Stimulated activated CD8-positive, alpha-beta memory T cell treated with anti-CD3 and anti-CD28 coated beads, Interleukin-15, amount 100 ng/mL, for 4 hours (primary cell): ENCODE results near the gene MPZL3.
"Not testable (repeated sequence)": the region's sequence is repeated elsewhere in the genome, so short reads cannot be mapped to it uniquely, and the experiment has no call there.

Experiments used
- DNase-seq, 2 donors: peaks; one replicate each; pipeline ENCODE4 v3.0.0-alpha.2; 2020; ENCODE audit warnings: low read depth in 2 of 2

Gene MPZL3

DNA sequence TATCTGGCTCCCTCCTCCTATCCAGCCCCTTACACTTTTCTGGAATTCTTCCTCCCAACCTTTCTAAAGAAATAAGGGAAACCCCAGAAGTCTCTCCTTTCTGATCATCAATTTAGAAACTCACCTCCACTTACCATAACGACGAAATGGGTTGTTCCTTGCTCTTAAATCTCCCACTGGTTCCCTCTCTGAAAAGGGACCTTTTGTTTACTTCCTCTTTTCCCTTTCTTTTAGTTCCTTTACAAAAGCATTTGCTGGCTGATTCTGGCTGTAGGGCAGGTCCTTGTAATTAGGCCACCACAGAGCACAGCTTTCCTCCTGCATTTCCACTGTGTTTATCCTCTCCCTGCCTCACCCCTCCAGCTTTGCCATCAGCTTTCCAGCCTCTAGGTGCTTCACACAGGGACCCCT is 39.4 kb downstream of the MPZL3 start:
- DNase-seq: no peak

GRCh38 chr11:118212131-118212725 is 39.9 kb downstream of the MPZL3 start:
- no peak for DNase-seq

DNA sequence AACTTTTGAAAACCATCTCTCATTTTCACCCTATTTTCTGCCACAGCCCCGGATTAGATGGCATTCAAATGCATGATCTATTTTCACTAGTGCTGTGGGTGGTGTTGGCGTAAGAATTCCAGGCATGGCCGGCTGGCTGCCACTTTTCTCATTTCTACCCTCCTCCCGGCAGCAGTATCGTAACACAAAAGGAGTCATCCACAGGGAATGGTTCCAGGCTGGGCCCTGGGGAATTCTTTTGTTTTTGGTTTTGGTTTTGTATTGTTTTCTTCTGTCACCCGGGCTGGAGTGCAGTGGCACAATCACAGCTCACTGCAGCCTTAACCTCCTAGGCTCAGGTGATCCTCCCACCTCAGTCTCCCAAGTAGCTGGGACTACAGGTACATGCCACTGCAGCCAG is 41.2 kb downstream of the MPZL3 start:
- DNase-seq: no peak

- no peak for DNase-seq
Observed at GRCh38 chr11:118210323-118210722, 41.8 kb downstream of the MPZL3 start.

GRCh38 chr11:118209033-118209432 is 43.1 kb downstream of the MPZL3 start:
- no peak for DNase-seq

GRCh38 chr11:118207079-118207478 is 45.1 kb downstream of the MPZL3 start:
- no peak for DNase-seq

- no peak for DNase-seq
Observed at GRCh38 chr11:118206391-118207031, 45.7 kb downstream of the MPZL3 start.

GRCh38 chr11:118205606-118206378 is 46.4 kb downstream of the MPZL3 start:
- DNase-seq: no peak

DNA sequence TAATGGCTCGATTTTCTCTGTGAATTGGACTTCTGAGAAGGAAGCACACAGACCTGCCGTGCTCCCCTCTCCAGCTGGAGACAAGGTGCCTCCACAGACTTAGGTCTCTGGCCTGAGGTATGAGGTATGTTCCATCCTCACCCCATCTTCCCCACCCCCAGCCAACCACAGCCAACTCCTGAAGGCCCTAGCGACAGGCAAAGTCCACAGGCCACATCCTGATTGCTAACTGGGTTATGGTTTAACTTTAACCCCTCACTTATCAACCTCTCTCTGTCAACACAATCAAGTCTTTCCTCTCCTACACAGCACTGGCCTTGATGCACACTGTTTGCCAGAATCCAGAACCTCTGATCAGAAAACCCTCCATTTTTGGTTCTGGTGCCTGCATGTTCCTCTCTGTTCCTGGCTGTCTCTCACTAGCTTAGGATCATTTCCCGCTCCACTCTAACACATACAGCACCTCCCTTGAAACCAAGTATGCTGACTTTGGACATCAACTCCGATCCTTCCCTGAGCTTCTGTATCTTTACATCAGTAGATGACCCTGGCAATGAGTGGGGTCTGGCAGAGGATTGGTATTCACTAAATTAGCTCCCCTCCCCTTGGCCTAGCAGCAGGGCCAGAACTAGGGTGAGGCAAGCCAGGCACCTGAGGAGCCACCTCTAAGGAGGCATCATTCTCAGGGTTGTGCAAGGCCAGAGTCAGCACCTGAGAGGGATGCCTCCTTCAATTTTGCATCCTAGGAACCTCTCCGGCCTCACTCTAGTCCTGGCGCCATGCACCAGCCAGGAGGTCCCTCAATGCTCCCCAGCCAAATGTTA is 49.4 kb downstream of the MPZL3 start:
- DNase-seq: peak in 1 of 2 donors; percentile 46

DNA sequence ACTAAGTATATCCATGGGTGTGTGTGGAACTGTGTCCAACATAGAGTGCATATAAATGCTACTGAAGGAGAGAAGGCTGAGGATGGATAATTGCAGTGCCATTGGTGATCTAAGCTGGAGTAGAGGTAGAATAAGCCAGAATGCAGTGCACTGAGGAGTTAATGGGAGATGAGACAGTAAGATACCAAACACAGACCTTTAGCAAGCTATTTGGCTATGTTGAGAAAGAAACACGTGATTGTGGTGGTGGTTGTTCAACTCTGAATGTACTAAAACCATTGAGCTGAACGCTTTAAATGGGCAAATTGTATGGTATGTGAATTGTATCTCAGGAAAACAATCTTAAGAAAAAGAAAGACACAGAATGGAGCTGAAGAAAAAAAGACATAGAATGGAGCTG is 50.2 kb downstream of the MPZL3 start:
- no peak for DNase-seq

GRCh38 chr11:118200901-118201680 is 51.1 kb downstream of the MPZL3 start:
- DNase-seq: peak in 1 of 2 donors; percentile 64

- DNase-seq: no peak
Observed at GRCh38 chr11:118200497-118200896, 51.7 kb downstream of the MPZL3 start.

GRCh38 chr11:118199135-118199534 is 53.0 kb downstream of the MPZL3 start:
- DNase-seq: no peak

DNA sequence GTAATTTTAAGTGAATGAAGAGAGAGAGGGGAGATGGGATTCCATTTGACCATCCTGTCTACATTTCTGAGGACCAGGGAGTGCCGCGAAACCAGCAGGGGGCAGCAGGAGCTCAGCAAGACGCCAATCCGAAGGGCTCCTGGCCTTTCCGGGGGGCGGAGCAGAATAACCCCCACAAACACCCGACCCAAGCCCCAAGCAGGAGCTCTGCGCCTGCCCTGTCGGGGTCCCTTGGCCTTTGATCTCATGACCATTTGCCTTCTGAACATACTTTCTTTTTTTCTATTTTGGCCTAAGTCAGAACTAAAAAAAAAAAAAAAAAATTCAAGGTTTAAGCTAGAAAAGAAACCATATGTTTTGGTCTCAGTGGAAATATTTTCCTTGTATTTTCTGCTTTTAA is 53.8 kb downstream of the MPZL3 start:
- peak; percentile 53 to 75 for DNase-seq

GRCh38 chr11:118194835-118195627 is 57.1 kb downstream of the MPZL3 start:
- DNase-seq: no peak

DNA sequence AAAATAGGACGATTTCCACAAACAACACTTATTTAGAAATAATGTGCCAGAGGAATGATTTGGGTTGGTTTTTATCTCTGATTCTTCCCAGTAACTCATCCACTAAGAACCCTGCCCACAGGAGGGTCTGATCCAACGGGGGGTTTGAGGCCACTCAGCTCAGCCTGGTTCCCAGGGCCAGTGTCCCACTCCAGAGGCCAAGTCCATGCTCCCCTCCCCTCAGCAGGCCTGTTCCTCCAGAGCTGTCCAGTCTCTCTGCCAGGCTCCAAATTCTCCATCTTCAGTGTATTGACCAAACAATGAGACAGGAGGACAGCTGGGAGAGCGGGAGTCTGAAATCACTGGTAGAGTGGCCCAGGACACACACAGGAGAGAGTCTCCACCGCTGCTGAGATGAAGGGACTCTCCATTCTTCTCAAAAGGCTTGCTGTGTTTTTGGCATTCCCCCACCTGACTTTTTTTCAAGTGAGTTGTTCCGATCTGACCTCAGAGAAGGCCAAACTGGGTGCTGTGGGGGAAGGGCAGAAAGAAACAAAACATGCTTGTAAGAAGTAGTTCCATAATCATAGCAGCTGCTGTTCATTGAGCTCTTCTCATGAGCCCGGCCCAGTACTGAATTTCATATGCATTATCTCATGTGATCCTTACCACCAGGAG is 58.1 kb downstream of the MPZL3 start:
- no peak for DNase-seq

DNA sequence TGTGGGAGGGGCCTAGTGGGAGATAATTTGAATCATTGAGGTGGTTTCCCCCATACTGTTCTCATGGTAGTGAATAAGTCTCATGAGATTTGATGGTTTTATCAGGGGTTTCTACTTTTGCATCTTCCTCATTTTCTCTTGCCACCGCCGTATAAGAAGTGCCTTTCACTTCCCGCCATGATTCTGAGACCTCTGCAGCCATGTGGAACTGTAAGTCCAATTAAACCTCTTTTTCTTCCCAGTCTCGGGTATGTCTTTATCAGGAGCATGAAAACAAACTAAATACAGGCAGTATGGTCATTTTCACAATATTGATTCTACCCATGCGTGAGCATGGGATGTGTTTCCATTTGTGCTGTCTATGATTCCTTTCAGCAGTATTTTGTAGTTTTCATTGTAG is 59.3 kb downstream of the MPZL3 start:
- DNase-seq: not testable (repeated sequence)

DNA sequence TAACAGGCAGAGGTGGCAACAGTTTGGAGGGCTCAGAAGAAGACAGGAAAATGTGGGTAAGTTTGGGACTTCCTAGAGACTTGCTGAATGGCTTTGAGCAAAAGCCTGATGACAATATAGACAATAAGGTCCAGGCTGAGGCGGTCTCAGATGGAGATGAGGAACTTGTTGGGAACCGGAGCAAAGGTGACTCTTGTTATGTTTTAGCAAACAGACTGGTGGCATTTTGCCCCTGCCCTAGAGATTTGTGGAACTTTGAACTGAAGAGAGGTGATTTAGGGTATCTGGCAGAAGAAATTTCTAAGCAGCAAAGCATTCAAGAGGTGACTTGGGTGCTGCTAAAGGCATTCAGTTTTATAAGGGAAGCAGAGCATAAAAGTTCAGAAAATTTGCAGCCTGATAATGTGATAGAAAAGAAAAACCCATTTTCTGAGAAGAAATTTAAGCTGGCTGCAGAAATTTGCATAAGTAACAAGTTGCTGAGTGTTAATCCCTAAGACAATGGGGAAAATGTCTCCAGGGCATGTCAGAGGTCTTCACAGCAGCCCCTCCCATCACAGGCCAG is 61.1 kb downstream of the MPZL3 start:
- DNase-seq: not testable (repeated sequence)

GRCh38 chr11:118186346-118187107 is 65.6 kb downstream of the MPZL3 start:
- DNase-seq: no peak
